ENCODE results near the gene ACVR2B. TPM values are rescaled to one million over a fixed set of nuclear protein-coding genes. Genes with fewer than 3 reads are reported as not detected.

The ACVR2B gene
- total RNA-seq, 2 experiments from 2014 or later = 7.2 to 7.8 TPM

- Histone ChIP-seq H3K4me3 (ENCODE audit: low read depth, low read length, poor library complexity, severe bottlenecking) (no peak overlapping the region), H3K9me2 (ENCODE audit: insufficient read depth, low read length) (no peaks in the 10 kb centered on the region), H3K4me1 (ENCODE audit: insufficient read depth, low read length, poor library complexity, severe bottlenecking) (no peaks in the 10 kb centered on the region), H3K27ac (ENCODE audit: low read depth, low read length, poor library complexity, severe bottlenecking) (no peak overlapping the region), H3K4me2 (ENCODE audit: low read length) (no peak overlapping the region), H3K79me2 (ENCODE audit: insufficient read depth, low read depth, low read length) (no peaks in the 10 kb centered on the region), H2AFZ (ENCODE audit: low read length) (no peak overlapping the region), H3K36me3 (ENCODE audit: insufficient read depth, low read length) (no peaks in the 10 kb centered on the region), H3K9me3 (ENCODE audit: low read length) (no peaks in the 10 kb centered on the region), H4K20me1 (ENCODE audit: insufficient read depth, low read length) (no peaks in the 10 kb centered on the region)
- no peak for DNase-seq (ENCODE audit: low spot score)
- ChIA-PET POLR2A (interaction anchor here (0.7 kb wide), 1 partner anchor 55 kb away, joined by 3 read pairs; no protein-coding TSS in a partner anchor), CTCF (ENCODE audit: unreplicated experiment) (no interaction called here)
- TF ChIP-seq, protein P1, sequence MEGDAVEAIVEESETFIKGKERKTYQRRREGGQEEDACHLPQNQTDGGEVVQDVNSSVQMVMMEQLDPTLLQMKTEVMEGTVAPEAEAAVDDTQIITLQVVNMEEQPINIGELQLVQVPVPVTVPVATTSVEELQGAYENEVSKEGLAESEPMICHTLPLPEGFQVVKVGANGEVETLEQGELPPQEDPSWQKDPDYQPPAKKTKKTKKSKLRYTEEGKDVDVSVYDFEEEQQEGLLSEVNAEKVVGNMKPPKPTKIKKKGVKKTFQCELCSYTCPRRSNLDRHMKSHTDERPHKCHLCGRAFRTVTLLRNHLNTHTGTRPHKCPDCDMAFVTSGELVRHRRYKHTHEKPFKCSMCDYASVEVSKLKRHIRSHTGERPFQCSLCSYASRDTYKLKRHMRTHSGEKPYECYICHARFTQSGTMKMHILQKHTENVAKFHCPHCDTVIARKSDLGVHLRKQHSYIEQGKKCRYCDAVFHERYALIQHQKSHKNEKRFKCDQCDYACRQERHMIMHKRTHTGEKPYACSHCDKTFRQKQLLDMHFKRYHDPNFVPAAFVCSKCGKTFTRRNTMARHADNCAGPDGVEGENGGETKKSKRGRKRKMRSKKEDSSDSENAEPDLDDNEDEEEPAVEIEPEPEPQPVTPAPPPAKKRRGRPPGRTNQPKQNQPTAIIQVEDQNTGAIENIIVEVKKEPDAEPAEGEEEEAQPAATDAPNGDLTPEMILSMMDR (conservative IDR thresholded peaks at IDR 0.05; ENCODE audit: low read length) = no peak
- TF ChIP-seq EZH2phosphoT487 (IDR thresholded peaks at IDR 0.05; ENCODE audit: borderline replicate concordance, low read depth, low read length) = no peak
- BruUV-seq (replicated peaks) = no TSS peak
- intact Hi-C loops (cut with micrococcal nuclease; ENCODE audit: unreplicated experiment) = no loop called here
Measured at GRCh38 chr3:38446812-38447211, 6.9 kb upstream of the ACVR2B start.

GRCh38 chr3:38450853-38451252, 2.8 kb upstream of the ACVR2B start:
- Histone ChIP-seq H3K4me1 (ENCODE audit: insufficient read depth, low read length, poor library complexity, severe bottlenecking) (no peaks in the 10 kb centered on the region), H3K36me3 (ENCODE audit: insufficient read depth, low read length) (no peaks in the 10 kb centered on the region), H3K9me2 (ENCODE audit: insufficient read depth, low read length) (no peaks in the 10 kb centered on the region), H2AFZ (ENCODE audit: low read length) (no peak overlapping the region), H3K4me3 (ENCODE audit: low read depth, low read length, poor library complexity, severe bottlenecking) (no peak overlapping the region), H3K27ac (ENCODE audit: low read depth, low read length, poor library complexity, severe bottlenecking) (no peak overlapping the region), H3K4me2 (ENCODE audit: low read length) (no peak overlapping the region), H3K79me2 (ENCODE audit: insufficient read depth, low read depth, low read length) (no peaks in the 10 kb centered on the region), H3K9me3 (ENCODE audit: low read length) (no peaks in the 10 kb centered on the region), H4K20me1 (ENCODE audit: insufficient read depth, low read length) (no peaks in the 10 kb centered on the region)
- CTCF ChIA-PET (ENCODE audit: unreplicated experiment) = no interaction called here
- POLR2A ChIA-PET = no interaction called here
- TF ChIP-seq EZH2phosphoT487 (IDR thresholded peaks at IDR 0.05; ENCODE audit: borderline replicate concordance, low read depth, low read length) = no peak
- no TSS peak for BruUV-seq (replicated peaks)
- intact Hi-C loops (cut with micrococcal nuclease; ENCODE audit: unreplicated experiment) = no loop called here
- DNase-seq (ENCODE audit: low spot score) = no peak

DNA sequence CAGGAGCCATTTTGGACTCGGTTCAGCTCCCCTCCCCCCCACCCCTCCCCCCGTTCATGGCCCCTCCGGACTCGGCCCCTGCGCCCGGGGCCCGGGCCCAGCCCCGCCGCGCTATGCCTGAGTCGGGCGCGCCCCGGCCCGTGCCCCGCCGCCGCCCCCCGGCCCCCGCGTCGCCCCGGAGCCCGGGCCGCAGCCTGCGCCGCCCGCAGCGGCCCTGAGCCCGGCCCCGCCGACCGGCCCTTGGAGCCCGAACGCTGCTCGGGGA, 155 bp downstream of the ACVR2B start:
- H3K4me1 ChIP-seq (ENCODE audit: insufficient read depth, low read length, poor library complexity, severe bottlenecking) = no peaks in the 10 kb centered on the region
- TF ChIP-seq EZH2phosphoT487 (IDR thresholded peaks at IDR 0.05; ENCODE audit: borderline replicate concordance, low read depth, low read length) = no peak
- TF ChIP-seq, protein P1 (conservative IDR thresholded peaks at IDR 0.05; ENCODE audit: low read length) = no peak
- no peaks in the 10 kb centered on the region for H3K9me2 ChIP-seq (ENCODE audit: insufficient read depth, low read length)
- peak overlapping the region; percentile 72 for H3K4me3 ChIP-seq (ENCODE audit: low read depth, low read length, poor library complexity, severe bottlenecking)
- DNase-seq (ENCODE audit: low spot score) = no peak
- no peaks in the 10 kb centered on the region for H3K79me2 ChIP-seq (ENCODE audit: insufficient read depth, low read depth, low read length)
- no peaks in the 10 kb centered on the region for H4K20me1 ChIP-seq (ENCODE audit: insufficient read depth, low read length)
- BruUV-seq (replicated peaks) = no TSS peak
- intact Hi-C loops (cut with micrococcal nuclease; ENCODE audit: unreplicated experiment) = no loop called here
- H3K36me3 ChIP-seq (ENCODE audit: insufficient read depth, low read length) = no peaks in the 10 kb centered on the region
- ChIA-PET POLR2A (no interaction called here), CTCF (ENCODE audit: unreplicated experiment) (interaction anchor here (1.1 kb wide), 1 partner anchor 108 kb away, joined by 3 read pairs; no protein-coding TSS in a partner anchor)
- peak overlapping the region; percentile 94 for H3K4me2 ChIP-seq (ENCODE audit: low read length)
- H3K9me3 ChIP-seq (ENCODE audit: low read length) = no peaks in the 10 kb centered on the region
- H2AFZ ChIP-seq (ENCODE audit: low read length) = no peak overlapping the region
- H3K27ac ChIP-seq (ENCODE audit: low read depth, low read length, poor library complexity, severe bottlenecking) = no peak overlapping the region
